Skeletal muscle tissue (tissue), 4 donors: ENCODE measurements around the gene CARD8. TPM values are rescaled to one million over a fixed set of nuclear protein-coding genes. Genes with fewer than 3 reads are reported as not detected.
"Not testable (repeated sequence)": the region's sequence is repeated elsewhere in the genome, so short reads cannot be mapped to it uniquely, and the experiment has no call there.

Source experiments
- H3K27ac ChIP-seq: one replicate; pipeline ENCODE4 v1.7.0; 2013; ENCODE audit warnings: mild to moderate bottlenecking, low read depth, low read length, inconsistent platforms
- H3K27me3 ChIP-seq, 3 donors: one replicate each; pipeline ENCODE4 v1.7.0; 2013; ENCODE audit warnings: low read length in 3 of 3; ENCODE audit not compliant: control insufficient read depth in 3 of 3, insufficient read depth in 3 of 3
- H3K36me3 ChIP-seq, 3 donors: one replicate each; pipeline ENCODE4 v1.7.0; 2013; ENCODE audit warnings: low read length in 3 of 3; ENCODE audit not compliant: control insufficient read depth in 3 of 3, insufficient read depth in 3 of 3
- H3K4me1 ChIP-seq, 3 donors: one replicate each; pipeline ENCODE4 v1.7.0; 2013; ENCODE audit warnings: low read length in 3 of 3, mild to moderate bottlenecking in 3 of 3; ENCODE audit not compliant: control insufficient read depth in 3 of 3, insufficient read depth in 3 of 3
- H3K4me3 ChIP-seq, 3 donors: one replicate each; pipeline ENCODE4 v1.7.0; 2013; ENCODE audit warnings: low read length in 3 of 3
- H3K9ac ChIP-seq, 3 donors: one replicate each; pipeline ENCODE4 v1.7.0; 2013; ENCODE audit warnings: low read length in 3 of 3, mild to moderate bottlenecking in 3 of 3, moderate library complexity in 2 of 3, low read depth in 1 of 3
- H3K9me3 ChIP-seq, 3 donors: one replicate each; pipeline ENCODE4 v1.7.0; 2013; ENCODE audit warnings: low read length in 3 of 3; ENCODE audit not compliant: control insufficient read depth in 3 of 3
- total RNA-seq: library from RNA; depleted of rRNA; stranded (reverse); fragments of >200 nt; gene quantifications from one replicate; pipeline ENCODE4 v1.2.3, GENCODE V29; 2014
- donor health status: Osteomylitis.

Gene CARD8
- total RNA-seq, 1 donor from 2014 or later = 26.6 TPM

- H3K4me1 ChIP-seq = peaks cover 0 to 6% (median 4%) of the 10 kb centered on the region in 3 donors
- H3K36me3 ChIP-seq = peaks cover 7 to 15% (median 12%) of the 10 kb centered on the region in 3 donors
- H3K9ac ChIP-seq = no peak overlapping the region
- H3K27ac ChIP-seq = no peak overlapping the region
- H3K27me3 ChIP-seq = no peaks in the 10 kb centered on the region
- H3K4me3 ChIP-seq = peak overlapping the region in 1 of 3 donors; percentile 35
- H3K9me3 ChIP-seq = no peaks in the 10 kb centered on the region
Observed at GRCh38 chr19:48248081-48248833, 7.5 kb downstream of the CARD8 start.

- peaks cover 0 to 6% (median 0%) of the 10 kb centered on the region in 3 donors for H3K4me1 ChIP-seq
- H3K9ac ChIP-seq = no peak overlapping the region
- no peaks in the 10 kb centered on the region for H3K9me3 ChIP-seq
- H3K27me3 ChIP-seq = no peaks in the 10 kb centered on the region
- peaks cover 7 to 19% (median 15%) of the 10 kb centered on the region in 3 donors for H3K36me3 ChIP-seq
- H3K27ac ChIP-seq = no peak overlapping the region
- no peak overlapping the region for H3K4me3 ChIP-seq
Observed at GRCh38 chr19:48247212-48247611, 8.5 kb downstream of the CARD8 start.

GRCh38 chr19:48246101-48246500 lies 9.6 kb downstream of the CARD8 start:
- H3K36me3 ChIP-seq = peaks cover 7 to 23% (median 18%) of the 10 kb centered on the region in 3 donors
- peaks cover 0 to 6% (median 0%) of the 10 kb centered on the region in 3 donors for H3K4me1 ChIP-seq
- no peak overlapping the region for H3K27ac ChIP-seq

GRCh38 chr19:48244281-48244680 lies 11.4 kb downstream of the CARD8 start:
- Histone ChIP-seq H3K36me3 (peaks cover 7 to 29% (median 25%) of the 10 kb centered on the region in 3 donors), H3K4me3 (no peak overlapping the region), H3K4me1 (no peaks in the 10 kb centered on the region), H3K27me3 (no peaks in the 10 kb centered on the region), H3K27ac (no peak overlapping the region), H3K9me3 (no peaks in the 10 kb centered on the region), H3K9ac (no peak overlapping the region)

More at GRCh38 chr19:48246101-48246500, 9.6 kb downstream of the CARD8 start:
- Histone ChIP-seq H3K27me3 (no peaks in the 10 kb centered on the region), H3K9ac (no peak overlapping the region), H3K4me3 (no peak overlapping the region), H3K9me3 (no peaks in the 10 kb centered on the region)

GRCh38 chr19:48241771-48242170 lies 13.9 kb downstream of the CARD8 start:
- not testable (repeated sequence) for H3K4me3 ChIP-seq, H3K27ac ChIP-seq, H3K4me1 ChIP-seq, H3K9me3 ChIP-seq, H3K9ac ChIP-seq, H3K27me3 ChIP-seq
- H3K36me3 ChIP-seq = peaks cover 2 to 41% (median 34%) of the 10 kb centered on the region in 3 donors

- H3K9ac ChIP-seq = no peak overlapping the region
- H3K27me3 ChIP-seq = no peaks in the 10 kb centered on the region
- H3K4me1 ChIP-seq = no peaks in the 10 kb centered on the region
- H3K27ac ChIP-seq = no peak overlapping the region
- H3K9me3 ChIP-seq = no peaks in the 10 kb centered on the region
- peaks cover 2 to 48% (median 36%) of the 10 kb centered on the region in 3 donors for H3K36me3 ChIP-seq
- no peak overlapping the region for H3K4me3 ChIP-seq
Observed at GRCh38 chr19:48239582-48240141, 16.1 kb downstream of the CARD8 start.

- no peaks in the 10 kb centered on the region for H3K9me3 ChIP-seq
- no peaks in the 10 kb centered on the region for H3K4me1 ChIP-seq
- no peak overlapping the region for H3K27ac ChIP-seq
- H3K4me3 ChIP-seq = no peak overlapping the region
- no peaks in the 10 kb centered on the region for H3K27me3 ChIP-seq
- H3K9ac ChIP-seq = no peak overlapping the region
- peaks cover 2 to 53% (median 38%) of the 10 kb centered on the region in 3 donors for H3K36me3 ChIP-seq
Observed at GRCh38 chr19:48239120-48239519, 16.6 kb downstream of the CARD8 start.

- H3K27ac ChIP-seq = no peak overlapping the region
- no peaks in the 10 kb centered on the region for H3K9me3 ChIP-seq
- no peaks in the 10 kb centered on the region for H3K27me3 ChIP-seq
- H3K4me3 ChIP-seq = no peak overlapping the region
- no peaks in the 10 kb centered on the region for H3K4me1 ChIP-seq
- H3K36me3 ChIP-seq = peaks cover 12 to 69% (median 49%) of the 10 kb centered on the region in 3 donors
- H3K9ac ChIP-seq = no peak overlapping the region
Observed at GRCh38 chr19:48237057-48237456, 18.7 kb downstream of the CARD8 start.

- no peak overlapping the region for H3K9ac ChIP-seq
- H3K27ac ChIP-seq = no peak overlapping the region
- H3K27me3 ChIP-seq = no peaks in the 10 kb centered on the region
- no peaks in the 10 kb centered on the region for H3K9me3 ChIP-seq
- no peak overlapping the region for H3K4me3 ChIP-seq
- no peaks in the 10 kb centered on the region for H3K4me1 ChIP-seq
- H3K36me3 ChIP-seq = peaks cover 32 to 67% (median 56%) of the 10 kb centered on the region in 3 donors
Observed at GRCh38 chr19:48230555-48231129, 25.1 kb downstream of the CARD8 start.

GRCh38 chr19:48221628-48222027 lies 34.1 kb downstream of the CARD8 start:
- Histone ChIP-seq H3K4me3 (no peak overlapping the region), H3K36me3 (peaks cover 3 to 19% (median 10%) of the 10 kb centered on the region in 3 donors), H3K4me1 (no peaks in the 10 kb centered on the region), H3K9ac (no peak overlapping the region), H3K27me3 (no peaks in the 10 kb centered on the region), H3K9me3 (no peaks in the 10 kb centered on the region), H3K27ac (no peak overlapping the region)
